NCI-H460 (cell line): Measurements from ENCODE around the gene PLCG2. TPM values are rescaled to one million over a fixed set of nuclear protein-coding genes. Genes with fewer than 3 reads are reported as not detected.
"Not testable (repeated sequence)": the region's sequence is repeated elsewhere in the genome, so short reads cannot be mapped to it uniquely, and the experiment has no call there.

Source experiments
- DNase-seq: peaks from one replicate; pipeline ENCODE4 v3.0.0-alpha.2; 2016; ENCODE audit warnings: low read depth; ENCODE audit errors: extremely low read depth
- total RNA-seq: library from RNA; depleted of rRNA; stranded (reverse); fragments of >200 nt; shearing (Covaris generic); gene quantifications from 2 replicates; pipeline ENCODE4 v1.2.3, GENCODE V29; 2014

PLCG2 gene
- total RNA-seq, 1 experiment from 2014 or later, result 2.8 TPM

DNA sequence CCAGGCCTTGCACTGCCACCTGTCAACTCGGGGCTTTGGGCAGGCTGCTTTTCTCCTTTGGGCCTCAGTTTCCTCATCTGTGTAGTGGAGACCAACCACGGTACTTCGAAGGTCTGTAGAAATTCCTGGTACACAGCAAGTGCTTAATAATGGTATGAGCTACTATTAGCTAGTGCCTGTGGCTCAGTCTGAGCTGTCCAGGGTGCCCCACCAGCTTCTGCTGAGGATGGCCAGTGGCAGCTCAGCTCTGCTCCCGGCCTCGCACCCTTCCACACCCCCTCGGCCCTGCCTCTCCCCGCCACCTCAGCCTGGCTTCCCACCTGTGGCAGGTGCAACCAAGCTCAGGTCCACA, 26.2 kb upstream of the PLCG2 start:
- no peak for DNase-seq

- no peak for DNase-seq
Measured at GRCh38 chr16:81754858-81755257, 24.2 kb upstream of the PLCG2 start.

- no peak for DNase-seq
Measured at GRCh38 chr16:81755915-81756614, 23.0 kb upstream of the PLCG2 start.

- no peak for DNase-seq
Measured at GRCh38 chr16:81756615-81757356, 22.3 kb upstream of the PLCG2 start.

GRCh38 chr16:81758376-81758775, 20.7 kb upstream of the PLCG2 start:
- DNase-seq, result peak; percentile 25

DNA sequence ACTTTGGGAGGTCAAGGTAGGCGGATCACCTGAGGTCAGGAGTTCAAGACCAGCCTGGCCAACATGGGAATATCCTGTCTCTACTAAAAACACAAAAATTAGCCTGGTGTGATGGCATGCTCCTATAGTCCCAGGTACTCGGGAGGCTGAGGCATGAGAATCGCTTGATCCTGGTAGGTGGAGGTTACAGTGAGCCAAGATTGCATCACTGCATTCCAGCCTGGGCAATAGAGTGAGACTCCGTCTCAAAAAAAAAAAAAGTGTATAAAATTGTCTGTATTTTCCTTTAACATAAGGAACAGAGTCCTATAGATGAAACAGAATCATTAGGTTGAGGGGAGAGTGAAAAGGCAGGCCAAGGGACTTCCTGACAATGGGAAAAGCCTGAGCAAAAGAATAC, 16.8 kb upstream of the PLCG2 start:
- DNase-seq, result not testable (repeated sequence)

DNA sequence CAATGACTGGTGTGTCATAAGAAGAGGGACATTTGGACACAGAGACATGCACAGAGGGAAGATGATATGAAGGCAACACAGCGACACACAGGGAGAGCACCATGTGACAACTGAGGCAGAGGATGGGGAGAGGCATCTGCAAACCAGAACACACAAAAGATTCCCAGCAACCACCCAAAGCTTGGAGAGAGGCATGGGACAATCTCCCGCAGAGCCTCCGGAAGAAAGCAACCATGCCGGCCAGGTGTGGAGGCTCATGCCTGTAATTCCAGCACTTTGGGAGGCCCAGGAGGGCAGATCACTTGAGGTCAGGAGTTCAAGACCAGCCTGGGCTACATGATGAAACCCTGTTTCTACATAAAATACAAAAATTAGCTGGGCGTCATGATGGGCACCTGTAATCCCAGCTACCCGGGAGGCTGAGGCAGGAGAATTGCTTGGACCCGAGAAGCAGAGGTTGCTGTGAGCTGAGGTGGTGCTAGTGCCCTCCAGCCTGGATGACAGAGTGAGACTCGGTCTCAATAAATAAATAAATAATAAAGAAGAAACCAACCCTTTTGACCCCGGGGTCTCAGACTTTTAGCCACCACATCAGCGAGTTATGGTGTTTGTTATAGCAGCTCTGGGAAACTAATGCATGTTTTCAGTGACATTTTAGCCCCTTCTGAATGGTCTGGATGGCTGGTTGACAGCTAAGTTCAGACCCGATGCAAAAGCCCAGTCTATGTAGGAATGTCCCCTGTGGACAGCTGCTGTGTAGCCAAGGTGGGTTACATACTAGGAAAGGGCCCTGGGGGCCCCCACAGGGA, 13.8 kb upstream of the PLCG2 start:
- DNase-seq, result no peak

- no peak for DNase-seq
Measured at GRCh38 chr16:81765969-81766368, 13.1 kb upstream of the PLCG2 start.

GRCh38 chr16:81767987-81768592, 11.0 kb upstream of the PLCG2 start:
- DNase-seq, result no peak

DNA sequence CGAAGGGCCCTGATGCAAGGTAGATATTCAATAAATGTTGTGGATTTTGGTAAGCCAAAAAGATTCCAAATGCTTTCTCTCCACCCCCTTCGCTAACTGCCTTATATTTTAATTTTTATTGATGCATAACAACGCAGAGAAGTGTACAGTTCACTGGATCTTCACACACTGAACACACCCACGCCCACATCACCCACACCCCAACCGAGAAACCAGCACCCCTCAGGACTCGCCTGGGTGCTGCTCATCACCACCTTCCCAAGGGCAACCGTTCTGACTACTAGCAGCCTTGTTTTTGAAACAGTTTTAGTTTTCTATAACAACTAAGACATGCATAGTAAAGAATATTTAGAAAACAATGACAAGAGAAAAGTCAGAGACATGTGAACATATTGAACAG, 9.1 kb upstream of the PLCG2 start:
- DNase-seq, result no peak

GRCh38 chr16:81774348-81774747, 4.7 kb upstream of the PLCG2 start:
- no peak for DNase-seq

DNA sequence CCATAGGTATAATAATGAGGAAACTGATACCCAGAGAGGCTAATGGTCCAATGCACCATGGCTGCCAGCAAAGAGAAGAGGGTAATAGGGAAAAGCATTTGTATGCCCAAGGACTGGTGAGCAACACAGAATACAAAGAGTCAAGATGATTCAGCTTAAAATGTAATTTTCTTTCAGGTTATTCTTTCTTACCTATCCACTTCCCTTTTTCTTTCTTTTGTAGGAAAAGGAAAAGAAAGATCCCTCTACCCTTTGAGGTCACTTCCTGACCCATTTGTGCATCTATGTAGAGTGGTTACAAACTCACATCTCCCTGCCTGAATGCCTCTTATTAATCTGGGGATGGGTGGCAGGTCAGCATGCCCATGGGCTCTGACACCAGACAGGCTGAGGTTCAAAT, 3.5 kb upstream of the PLCG2 start:
- no peak for DNase-seq

DNA sequence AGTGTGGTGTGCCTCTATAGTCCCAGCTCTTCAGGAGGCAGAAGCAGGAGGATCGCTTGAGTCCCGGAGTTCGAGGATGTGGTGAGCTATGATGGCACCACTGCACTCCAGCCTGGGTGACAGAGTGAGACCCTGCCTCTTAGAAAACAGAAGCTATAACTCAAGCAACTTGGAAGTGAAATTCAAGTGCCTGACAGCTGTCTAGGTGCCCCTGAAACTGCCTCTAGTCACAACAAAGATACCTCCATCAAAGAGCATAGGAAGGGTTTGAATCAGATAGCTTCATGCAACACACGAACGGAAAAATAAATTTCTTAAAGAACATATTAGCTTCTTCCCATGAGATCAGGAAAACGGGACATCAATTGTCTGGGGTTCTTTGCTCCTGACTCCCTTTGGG, 860 bp upstream of the PLCG2 start:
- DNase-seq, result no peak

DNA sequence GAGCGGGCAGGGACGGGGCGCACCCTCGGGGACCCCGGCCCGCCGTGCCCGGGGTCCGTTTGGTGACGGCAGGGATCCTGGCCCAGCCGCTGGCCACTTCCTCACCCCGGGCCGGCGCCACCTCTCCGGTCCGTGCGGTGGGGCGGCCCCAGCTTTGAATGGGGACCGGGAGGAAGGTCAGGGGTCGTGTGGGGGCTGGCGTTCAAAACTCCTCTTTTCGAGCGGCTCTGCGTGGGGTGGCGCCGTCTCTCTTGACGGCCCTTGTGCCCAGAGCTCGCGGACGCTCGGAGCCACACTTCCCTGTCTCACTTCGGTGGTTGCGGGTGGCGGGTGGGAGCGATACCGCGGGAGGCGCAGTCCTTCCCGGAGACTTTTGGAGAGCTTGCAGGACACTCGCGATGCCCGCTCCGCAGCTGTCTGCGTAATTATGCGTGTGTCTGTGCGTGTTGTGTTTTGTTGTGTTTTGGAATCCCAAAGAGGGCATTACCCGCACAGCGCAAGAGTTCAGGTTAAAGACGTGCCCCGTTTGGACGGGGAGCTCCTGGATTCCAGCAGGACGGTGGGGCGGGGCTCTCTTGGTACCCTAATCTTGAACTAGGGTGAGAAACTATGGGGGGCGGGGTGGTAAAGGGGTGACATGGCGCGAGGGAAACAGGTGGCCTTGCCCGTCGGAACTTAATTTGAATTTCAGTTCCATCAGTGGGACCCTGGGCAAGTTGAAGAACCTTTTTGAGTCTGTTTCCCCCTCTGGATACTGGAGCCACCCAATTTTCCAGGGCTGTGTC, 637 bp downstream of the PLCG2 start:
- DNase-seq, result no peak

GRCh38 chr16:81780350-81780749, 1.3 kb downstream of the PLCG2 start:
- DNase-seq, result no peak

GRCh38 chr16:81782236-81782635, 3.1 kb downstream of the PLCG2 start:
- DNase-seq, result no peak

DNA sequence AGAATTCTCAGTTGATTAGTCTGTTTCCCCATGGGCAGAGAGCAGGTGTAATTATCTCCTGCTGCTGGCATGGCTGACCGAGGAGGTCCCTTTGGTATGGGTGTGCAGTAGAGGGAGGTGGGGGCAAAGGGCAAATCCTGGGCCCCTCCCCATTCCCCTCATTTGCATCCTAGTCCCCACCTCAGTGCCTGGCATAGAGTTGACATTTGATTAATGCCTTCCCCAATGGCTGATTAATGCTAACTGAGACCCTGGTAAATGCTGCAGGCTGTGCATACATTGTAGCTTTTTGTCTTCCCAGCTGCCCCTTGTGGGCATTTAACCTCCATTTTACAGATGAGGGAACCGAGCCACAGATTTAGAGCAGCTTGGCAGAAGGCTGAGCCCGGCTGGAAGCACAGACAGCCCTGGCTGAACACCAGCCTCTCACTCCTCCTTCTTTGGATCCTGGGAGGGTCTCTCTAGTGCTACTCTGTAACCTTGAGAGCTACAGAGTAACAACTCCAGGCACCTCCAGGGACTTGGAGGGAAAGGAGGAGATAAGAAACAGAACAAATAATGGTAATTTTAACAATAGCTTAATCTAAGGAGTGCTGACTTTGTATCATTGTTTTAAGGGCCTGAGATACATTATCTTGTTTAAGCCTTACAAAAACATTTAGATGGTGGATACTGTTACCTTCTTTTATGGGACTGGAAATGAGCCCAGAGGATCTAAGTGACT, 5.1 kb downstream of the PLCG2 start:
- no peak for DNase-seq

- no peak for DNase-seq
Measured at GRCh38 chr16:81785138-81785924, 6.2 kb downstream of the PLCG2 start.

DNA sequence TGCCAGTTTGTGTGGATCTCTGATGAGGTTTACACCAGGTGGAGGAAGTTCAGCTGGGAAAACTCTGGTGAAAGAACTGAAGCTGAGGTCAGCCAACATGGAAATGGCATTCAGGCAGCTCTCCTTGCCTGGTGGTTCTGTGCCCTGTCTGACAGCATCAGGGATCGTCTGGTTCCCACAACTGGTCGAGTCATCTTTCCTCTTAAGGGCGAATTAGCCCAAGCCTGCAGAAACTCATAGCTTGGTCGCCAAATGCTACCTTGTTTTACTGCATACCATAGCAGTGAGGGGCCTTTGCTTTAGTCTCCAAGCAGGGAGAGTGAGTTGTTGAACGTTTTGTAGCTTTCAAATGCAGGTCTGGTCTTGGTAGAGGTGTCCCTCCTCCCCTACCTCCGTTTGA, 7.2 kb downstream of the PLCG2 start:
- no peak for DNase-seq
